GM19099 (cell line): ENCODE results near the gene B3GNT7.

Experiments used
- POLR2A ChIP-seq: IDR thresholded peaks from 3 replicates; pipeline ENCODE4 v1.6.1; 2011; ENCODE audit warnings: low read depth; ENCODE audit not compliant: insufficient read length; ENCODE audit errors: extremely low read depth

The B3GNT7 gene

GRCh38 chr2:231395188-231396057, at the start of gene B3GNT7:
TSS of gene B3GNT7 (plus strand) at chr2:231395710. CDS start at chr2:231395804, 94 bp downstream.
- TF ChIP-seq POLR2A: peak; percentile 47

GRCh38 chr2:231347081-231347480, 48.4 kb upstream of the B3GNT7 start:
- TF ChIP-seq POLR2A: no peak

- TF ChIP-seq POLR2A: no peak
These were observed 47.9 kb upstream of the B3GNT7 start for GRCh38 chr2:231347638-231348037.

GRCh38 chr2:231348173-231348572, 47.3 kb upstream of the B3GNT7 start:
- no peak for TF ChIP-seq POLR2A

- TF ChIP-seq POLR2A: no peak
These were observed 46.7 kb upstream of the B3GNT7 start for GRCh38 chr2:231348704-231349373.

GRCh38 chr2:231351648-231352047, 43.9 kb upstream of the B3GNT7 start:
- no peak for TF ChIP-seq POLR2A

GRCh38 chr2:231353469-231353868, 42.0 kb upstream of the B3GNT7 start:
- TF ChIP-seq POLR2A: no peak

GRCh38 chr2:231355508-231356465, 39.7 kb upstream of the B3GNT7 start:
- no peak for TF ChIP-seq POLR2A

- no peak for TF ChIP-seq POLR2A
These were observed 39.1 kb upstream of the B3GNT7 start for GRCh38 chr2:231356466-231356844.

GRCh38 chr2:231357048-231357447, 38.5 kb upstream of the B3GNT7 start:
- no peak for TF ChIP-seq POLR2A

GRCh38 chr2:231357931-231358330, 37.6 kb upstream of the B3GNT7 start:
- TF ChIP-seq POLR2A: no peak

GRCh38 chr2:231359441-231359840, 36.1 kb upstream of the B3GNT7 start:
- no peak for TF ChIP-seq POLR2A

- no peak for TF ChIP-seq POLR2A
These were observed 35.6 kb upstream of the B3GNT7 start for GRCh38 chr2:231359948-231360347.

- TF ChIP-seq POLR2A: no peak
These were observed 35.1 kb upstream of the B3GNT7 start for GRCh38 chr2:231360401-231360800.

GRCh38 chr2:231360881-231361371, 34.6 kb upstream of the B3GNT7 start:
- no peak for TF ChIP-seq POLR2A
